HepG2 (cell line): ENCODE measurements around the gene SRD5A1. TPM values are rescaled to one million over a fixed set of nuclear protein-coding genes. Genes with fewer than 3 reads are reported as not detected.

ENCODE experiments used
- ATAC-seq: fragments of 200-7000 bp; cut with Tn5 transposase; 3 replicates; pipeline ENCODE4 v1.9.1; 2020; ENCODE audit warnings: mild to moderate bottlenecking, moderate library complexity
- BruUV-seq: library from RNA; stranded (reverse); fragments of 400-500 nt; replicated peaks from 2 replicates; lab custom pipeline; 2021; lab: Mats Ljungman, UMichigan
- CTCF ChIA-PET: fragments of 300-600 bp; formaldehyde crosslinking; extraction: SDS; loops from one replicate; lab custom pipeline; 2021; ENCODE audit warnings: low total read pairs, inconsistent platforms, low intra/inter-chr PET ratio; lab: Yijun Ruan, JAX
- POLR2A ChIA-PET: fragments of 350-600 bp; sonication (Branson Sonifier 250); formaldehyde crosslinking; loops from one replicate; lab custom pipeline; 2020; ENCODE audit warnings: antibody characterized with exemption, inconsistent platforms; lab: Yijun Ruan, JAX
- DNase-seq: peaks from one replicate; pipeline ENCODE4 v3.0.0-alpha.2; 2015; ENCODE audit warnings: low spot score
- FAIRE-seq: peaks from 3 replicates; lab custom pipeline; 2011; peaks lifted over from hg19 to GRCh38; lab: Jason Lieb, UNC
- H2AFZ ChIP-seq: one replicate; pipeline ENCODE4 v1.6.1; 2011; ENCODE audit warnings: low read length, inconsistent platforms
- H3K27ac ChIP-seq: fragments of 300-600 bp; 3 replicates; pipeline ENCODE4 v1.8.0; 2011; ENCODE audit warnings: mixed run types, mild to moderate bottlenecking, mixed read lengths, low read length, inconsistent platforms; ENCODE audit not compliant: insufficient read depth; ENCODE audit errors: extremely low read length
- H3K27me3 ChIP-seq, 2 experiments: fragments of 200-600 bp in 1 of 2; 2 replicates in 1 of 2; 3 replicates in 1 of 2; pipeline versions ENCODE4 v1.6.0 to v1.8.0; 2011; ENCODE audit warnings: low read length in 2 of 2, mild to moderate bottlenecking in 2 of 2, moderate library complexity in 2 of 2, inconsistent platforms in 1 of 2; ENCODE audit not compliant: insufficient read depth in 2 of 2, control insufficient read depth in 1 of 2
- H3K36me3 ChIP-seq, 2 experiments: fragments of 200-600 bp in 1 of 2; replicated peaks in 1 of 2; 2 replicates in 1 of 2; 3 replicates in 1 of 2; pipeline versions ENCODE4 v1.5.1 to v1.8.0; 2011; ENCODE audit warnings: low read length in 2 of 2, inconsistent platforms in 1 of 2; ENCODE audit not compliant: insufficient read depth in 2 of 2, control insufficient read depth in 1 of 2
- H3K4me1 ChIP-seq: 2 replicates; pipeline ENCODE4 v1.5.1; 2012; ENCODE audit warnings: low read length, inconsistent platforms; ENCODE audit not compliant: insufficient read depth
- H3K4me2 ChIP-seq: 2 replicates; pipeline ENCODE4 v1.6.0; 2011; ENCODE audit warnings: low read depth, low read length, inconsistent platforms
- H3K4me3 ChIP-seq, 3 experiments: fragments of 200-600 bp in 1 of 3; sonication (generic), shearing (Covaris generic) in 1 of 3; replicated peaks in 1 of 3; 2 replicates each; pipeline ENCODE4 v1.5.1; 2011 to 2016; ENCODE audit warnings: low read length in 3 of 3, inconsistent platforms in 2 of 3, low read depth in 2 of 3, mild to moderate bottlenecking in 2 of 3, control low read depth in 1 of 3, mixed read lengths in 1 of 3; ENCODE audit not compliant: insufficient read depth in 1 of 3
- H3K79me2 ChIP-seq: one replicate; pipeline ENCODE4 v1.6.1; 2011; ENCODE audit warnings: low read length, inconsistent platforms; ENCODE audit not compliant: insufficient read depth
- H3K9ac ChIP-seq: 2 replicates; pipeline ENCODE4 v1.6.0; 2011; ENCODE audit warnings: mild to moderate bottlenecking, low read depth, low read length, inconsistent platforms; ENCODE audit not compliant: insufficient read depth
- H3K9me3 ChIP-seq: 2 replicates; pipeline ENCODE4 v1.5.1; 2012; ENCODE audit warnings: mild to moderate bottlenecking, low read length
- H4K20me1 ChIP-seq: 2 replicates; pipeline ENCODE4 v1.6.0; 2011; ENCODE audit warnings: inconsistent platforms, mild to moderate bottlenecking, low read length, moderate library complexity; ENCODE audit not compliant: insufficient read depth
- AGO1 ChIP-seq: fragments of 200-400 bp; formaldehyde crosslinking; IDR thresholded peaks from 2 replicates; pipeline ENCODE4 v1.6.1; 2017; ENCODE audit warnings: mild to moderate bottlenecking, low read depth, low read length, moderate library complexity; ENCODE audit not compliant: poor library complexity, severe bottlenecking
- ERF ChIP-seq: IDR thresholded peaks from 2 replicates; pipeline ENCODE4 v1.6.1; 2018; ENCODE audit warnings: missing biosample characterization, missing genetic modification reagents
- GPBP1L1 ChIP-seq: sonication (generic); formaldehyde crosslinking; IDR thresholded peaks from 2 replicates; pipeline ENCODE4 v1.5.0; 2020; ENCODE audit warnings: mild to moderate bottlenecking, missing genetic modification reagents
- HBP1 ChIP-seq: IDR thresholded peaks from 2 replicates; pipeline ENCODE4 v1.6.1; 2016; ENCODE audit warnings: low read depth, control low read depth
- NR2F1 ChIP-seq, 2 experiments: fragments of 450-650 bp in 1 of 2; formaldehyde crosslinking in 1 of 2; IDR thresholded peaks; 2 replicates each; pipeline versions ENCODE4 v1.5.0 to v1.6.1; 2016 to 2020; ENCODE audit warnings: mild to moderate bottlenecking in 1 of 2, missing compliant biosample characterization in 1 of 2, missing genetic modification reagents in 1 of 2, moderate library complexity in 1 of 2
- PHB2 ChIP-seq: fragments of 450-650 bp; IDR thresholded peaks from 2 replicates; pipeline ENCODE4 v1.6.1; 2018; ENCODE audit not compliant: partially characterized antibody
- SMARCC2 ChIP-seq: fragments of 450-650 bp; IDR thresholded peaks from 2 replicates; pipeline ENCODE4 v1.6.1; 2017; ENCODE audit warnings: antibody characterized with exemption, mild to moderate bottlenecking
- SMARCE1 ChIP-seq: fragments of 450-650 bp; IDR thresholded peaks from 2 replicates; pipeline ENCODE4 v1.6.1; 2017; ENCODE audit warnings: borderline replicate concordance
- ZBTB39 ChIP-seq: sonication (generic); formaldehyde crosslinking; IDR thresholded peaks from 2 replicates; pipeline ENCODE4 v1.5.0; 2020; ENCODE audit warnings: missing genetic modification reagents
- ZMYM2 ChIP-seq: sonication (generic); formaldehyde crosslinking; IDR thresholded peaks from 2 replicates; pipeline ENCODE4 v1.8.0; 2022; ENCODE audit warnings: mild to moderate bottlenecking, missing genetic modification reagents
- ZMYM4 ChIP-seq: sonication (generic); formaldehyde crosslinking; IDR thresholded peaks from 2 replicates; pipeline ENCODE4 v1.8.1; 2023; ENCODE audit warnings: mild to moderate bottlenecking, missing genetic modification reagents
- ZNF18 ChIP-seq: sonication (generic); formaldehyde crosslinking; IDR thresholded peaks from 2 replicates; pipeline ENCODE4 v1.8.0; 2022; ENCODE audit warnings: mild to moderate bottlenecking, missing genetic modification reagents; ENCODE audit not compliant: insufficient replicate concordance
- ZNF414 ChIP-seq: sonication (generic); formaldehyde crosslinking; IDR thresholded peaks from 2 replicates; pipeline ENCODE4 v1.5.0; 2020; ENCODE audit warnings: missing genetic modification reagents
- ZNF496 ChIP-seq: sonication (generic); formaldehyde crosslinking; IDR thresholded peaks from 2 replicates; pipeline ENCODE4 v1.8.1; 2023; ENCODE audit warnings: mild to moderate bottlenecking, moderate library complexity, missing genetic modification reagents; ENCODE audit not compliant: insufficient replicate concordance
- WGBS: methylation state at CpG from one replicate; pipeline ENCODE4 v1.1.6; 2017; ENCODE audit warnings: low lambda C conversion rate; 5-methylcytosine and 5-hydroxymethylcytosine counted together
- in situ Hi-C: cut with HindIII; loops from 2 replicates; pipeline ENCODE4 v1.10.0; 2017; ENCODE audit warnings: low pct_unique_long_range_greater_than_20kb; ENCODE audit not compliant: extremely low pct_ligation_motif_present
- intact Hi-C: fragments of 100-400 bp; cut with micrococcal nuclease; formaldehyde crosslinking; loops from one replicate; pipeline ENCODE4 v1.10.0; 2022; ENCODE audit not compliant: unreplicated experiment
- polyA plus RNA-seq, 8 experiments: library from polyadenylated mRNA; depleted of rRNA in 3 of 8; stranded (reverse) in 7 of 8; unstranded in 1 of 8; fragments of >200 nt; fragmentation: Illumina TruSeq in 4 of 8; extraction: Trizol in 4 of 8; gene quantifications; 2 replicates each; pipeline versions ENCODE4 v1.2.1 to v1.2.3, GENCODE V29; 2011 to 2016; ENCODE audit warnings: low read depth in 4 of 8, missing spikeins in 1 of 8, mixed read lengths in 1 of 8; ENCODE audit not compliant: insufficient read depth in 1 of 8
- total RNA-seq, 5 experiments: library from RNA; depleted of rRNA; stranded (reverse); fragments of >200 nt; fragmentation: Illumina TruSeq; extraction: Trizol; gene quantifications; 2 replicates each; pipeline ENCODE4 v1.2.3, GENCODE V29; 2016; ENCODE audit warnings: low read depth in 1 of 5

The SRD5A1 gene
- total and polyA plus RNA-seq, 2 of the 13 experiments (the other 11 are each of a cell fraction or from before 2014, with no cell fraction given) = 6.1 to 9.9 TPM

- DNase-seq (peak; percentile 92), ATAC-seq (peak; percentile 86), FAIRE-seq (no peak)
- Histone ChIP-seq H3K27me3 (no peaks in the 10 kb centered on the region; a peak in 1 of 5 replicates), H3K27ac (peak overlapping the region; percentile 95), H3K4me2 (peak overlapping the region; percentile 93), H3K9me3 (no peaks in the 10 kb centered on the region), H3K4me3 (peak overlapping the region; percentile 64 to 79 (median 65)), H2AFZ (no peak overlapping the region), H3K9ac (peak overlapping the region; percentile 88), H3K4me1 (peaks cover 54% of the 10 kb centered on the region), H3K79me2 (peaks cover 34% of the 10 kb centered on the region), H4K20me1 (peaks cover 32% of the 10 kb centered on the region), H3K36me3 (peaks cover 2% of the 10 kb centered on the region in 2 experiments; a peak in 3 of 5 replicates)
- POLR2A ChIA-PET = interaction anchor here (1.0 to 1.9 kb wide), 4 partner anchors 17 to 80 kb away, joined by 3 to 13 read pairs (median 6); partner anchors contain the start of genes NSUN2 and SRD5A1
- intact Hi-C loops = loop anchor here (1.0 kb wide), 1 partner anchor 77 kb away; no protein-coding TSS in a partner anchor
- BruUV-seq = no TSS peak
- WGBS = 0% methylated on average over 13 of the region's 85 CpGs
- in situ Hi-C loops = loop anchor here (5.0 kb wide), 1 partner anchor 80 kb away; the partner anchor contains the start of genes NSUN2 and SRD5A1
- CTCF ChIA-PET = no interaction called here
- TF ChIP-seq AGO1 = peak; percentile 40
- TF ChIP-seq ZNF414 = peak; percentile 92; the same call in 1 of the 2 replicates
- TF ChIP-seq ERF (CRISPR knock-in tag) = no peak
- TF ChIP-seq ZMYM4 = peak; percentile 29
- peak; percentile 88 for TF ChIP-seq ZNF18 (CRISPR knock-in tag)
- no peak for TF ChIP-seq SMARCE1
- TF ChIP-seq ZMYM2 (CRISPR knock-in tag) = peak; percentile 65; the same call in 1 of the 2 replicates
- no peak for TF ChIP-seq HBP1 (CRISPR knock-in tag)
- TF ChIP-seq PHB2 = no peak
- no peak for TF ChIP-seq NR2F1 (CRISPR knock-in tag; IDR thresholded peaks at IDR 0.05)
- TF ChIP-seq SMARCC2 = no peak
- TF ChIP-seq GPBP1L1 (CRISPR knock-in tag) = no peak
- TF ChIP-seq ZNF496 (CRISPR knock-in tag) = no peak
- peak; percentile 80; the same call in 1 of the 2 replicates for TF ChIP-seq ZBTB39 (CRISPR knock-in tag)
These were observed 79.5 kb downstream of the SRD5A1 start for GRCh38 chr5:6712577-6713273.
